Endothelial cell of umbilical vein (primary cell): ENCODE results near the gene ZBTB20. TPM values are rescaled to one million over a fixed set of nuclear protein-coding genes. Genes with fewer than 3 reads are reported as not detected.

ENCODE experiments used
- BruUV-seq: library from RNA; stranded (reverse); fragments of 400-500 nt; replicated peaks from 2 replicates; lab custom pipeline; 2021; lab: Mats Ljungman, UMichigan
- CTCF ChIA-PET: fragments of 300-600, 350-600 bp; sonication (Branson Sonifier 250); formaldehyde crosslinking; loops from one replicate; lab custom pipeline; 2021; ENCODE audit warnings: antibody characterized with exemption, inconsistent platforms; lab: Charles Lee
- POLR2A ChIA-PET: fragments of 300-600, 350-600 bp; sonication (Branson Sonifier 250); formaldehyde crosslinking; loops from one replicate; lab custom pipeline; 2021; ENCODE audit warnings: antibody characterized with exemption, inconsistent platforms; lab: Charles Lee
- DNase-seq: peaks from one replicate; pipeline ENCODE4 v3.0.0-alpha.2; 2011; ENCODE audit warnings: low read depth, low spot score
- FAIRE-seq: peaks from 2 replicates; lab custom pipeline; 2011; peaks lifted over from hg19 to GRCh38; lab: Jason Lieb, UNC
- H2AFZ ChIP-seq: 2 replicates; pipeline ENCODE4 v1.6.0; 2012; ENCODE audit warnings: low read depth, low read length, control low read depth, inconsistent platforms
- H3K27ac ChIP-seq: 2 replicates; pipeline ENCODE4 v1.5.1; 2011; ENCODE audit warnings: low read depth, mild to moderate bottlenecking, control low read depth, low read length, moderate library complexity; ENCODE audit not compliant: insufficient read depth
- H3K27me3 ChIP-seq, 2 experiments: 2 replicates each; pipeline versions ENCODE4 v1.6.0 to v1.6.1; 2011; ENCODE audit warnings: low read length in 2 of 2, mixed read lengths in 1 of 2; ENCODE audit not compliant: control insufficient read depth in 2 of 2, insufficient read depth in 2 of 2
- H3K36me3 ChIP-seq, 2 experiments: 2 replicates in 1 of 2; 3 replicates in 1 of 2; pipeline ENCODE4 v1.5.1; 2011; ENCODE audit warnings: low read length in 2 of 2, mild to moderate bottlenecking in 1 of 2, moderate library complexity in 1 of 2; ENCODE audit not compliant: control insufficient read depth in 2 of 2, insufficient read depth in 2 of 2; ENCODE audit errors: extremely low read depth in 1 of 2
- H3K4me1 ChIP-seq: 3 replicates; pipeline ENCODE4 v1.5.1; 2011; ENCODE audit warnings: mild to moderate bottlenecking, low read length; ENCODE audit not compliant: control insufficient read depth, insufficient read depth; ENCODE audit errors: extremely low read depth
- H3K4me2 ChIP-seq: 2 replicates; pipeline ENCODE4 v1.6.1; 2011; ENCODE audit warnings: low read length, control low read depth, mixed read lengths; ENCODE audit not compliant: insufficient read depth
- H3K4me3 ChIP-seq, 3 experiments: fragments of 200-600 bp in 1 of 3; sonication (generic), shearing (Covaris generic) in 1 of 3; replicated peaks in 1 of 3; 2 replicates each; pipeline ENCODE4 v1.5.1; 2011 to 2016; ENCODE audit warnings: control low read depth in 3 of 3, low read length in 3 of 3, mild to moderate bottlenecking in 2 of 3, inconsistent platforms in 1 of 3, low read depth in 1 of 3, moderate library complexity in 1 of 3; ENCODE audit not compliant: insufficient read depth in 1 of 3
- H3K79me2 ChIP-seq: 2 replicates; pipeline ENCODE4 v1.6.0; 2012; ENCODE audit warnings: low read length, inconsistent platforms; ENCODE audit not compliant: control insufficient read depth, insufficient read depth
- H3K9ac ChIP-seq: replicated peaks from 2 replicates; pipeline ENCODE3; 2011; ENCODE audit warnings: low read length, control low read depth; ENCODE audit not compliant: insufficient read depth; ENCODE audit errors: extremely low read depth
- H3K9me1 ChIP-seq: replicated peaks from 3 replicates; pipeline ENCODE4 v1.6.0; 2011; ENCODE audit warnings: mild to moderate bottlenecking, low read length; ENCODE audit not compliant: control insufficient read depth, insufficient read depth; ENCODE audit errors: extremely low read depth
- H3K9me3 ChIP-seq: replicated peaks from 2 replicates; pipeline ENCODE4 v1.5.1; 2012; ENCODE audit warnings: low read length, inconsistent platforms; ENCODE audit not compliant: control insufficient read depth, insufficient read depth
- H4K20me1 ChIP-seq: replicated peaks from 2 replicates; pipeline ENCODE3; 2011; ENCODE audit warnings: mild to moderate bottlenecking, low read length; ENCODE audit not compliant: control insufficient read depth, insufficient read depth; ENCODE audit errors: extremely low read depth
- CTCF ChIP-seq, 2 donors: IDR thresholded peaks; 1 replicate in 1 of 2; 2 replicates in 1 of 2; pipeline ENCODE4 v1.5.1; 2011; ENCODE audit warnings: low read length in 2 of 2, mild to moderate bottlenecking in 2 of 2, moderate library complexity in 2 of 2, control low read depth in 1 of 2, inconsistent platforms in 1 of 2, low read depth in 1 of 2; ENCODE audit not compliant: insufficient read depth in 1 of 2; ENCODE audit errors: extremely low read depth in 1 of 2
- EZH2 ChIP-seq: IDR thresholded peaks from 2 replicates; pipeline ENCODE4 v1.6.1; 2012; ENCODE audit warnings: borderline replicate concordance, low read depth, mild to moderate bottlenecking, moderate library complexity, low read length, inconsistent platforms; ENCODE audit not compliant: severe bottlenecking
- FOS ChIP-seq: IDR thresholded peaks from 2 replicates; pipeline ENCODE4 v1.6.1; 2011; ENCODE audit warnings: mild to moderate bottlenecking, low read length, moderate library complexity, borderline replicate concordance; ENCODE audit not compliant: insufficient read depth
- GATA2 ChIP-seq: IDR thresholded peaks from 2 replicates; pipeline ENCODE4 v1.7.0; 2011; ENCODE audit warnings: low read depth, mild to moderate bottlenecking, moderate library complexity, mixed read lengths, low read length; ENCODE audit not compliant: insufficient read length, insufficient read depth
- JUN ChIP-seq: IDR thresholded peaks from 2 replicates; pipeline ENCODE4 v1.6.1; 2011; ENCODE audit warnings: borderline replicate concordance, low read depth; ENCODE audit not compliant: insufficient read length, insufficient read depth
- MAX ChIP-seq: IDR thresholded peaks from 2 replicates; pipeline ENCODE4 v1.6.1; 2011; ENCODE audit not compliant: insufficient read depth, insufficient read length
- MYC ChIP-seq: IDR thresholded peaks from one replicate; pipeline ENCODE4 v1.6.1; 2011; ENCODE audit warnings: mild to moderate bottlenecking, low read depth, low read length
- POLR2A ChIP-seq: IDR thresholded peaks from 2 replicates; pipeline ENCODE4 v1.6.1; 2012; ENCODE audit warnings: low read depth, mild to moderate bottlenecking, control low read depth, low read length
- POLR2AphosphoS5 ChIP-seq: IDR thresholded peaks from 2 replicates; pipeline ENCODE4 v1.6.1; 2012; ENCODE audit warnings: low read depth, mild to moderate bottlenecking, control low read depth, low read length, moderate library complexity; ENCODE audit not compliant: insufficient read depth
- dilution Hi-C: fragments of 300-500 bp; cut with MboI; formaldehyde crosslinking; loops from one replicate; pipeline ENCODE4 v1.15.0; 2019; ENCODE audit warnings: low sequenced_read_pairs; ENCODE audit not compliant: extremely low pct_ligation_motif_present
- intact Hi-C: fragments of 100-400 bp; cut with micrococcal nuclease; formaldehyde crosslinking; loops from one replicate; pipeline ENCODE4 v1.10.0; 2022
- polyA plus RNA-seq, 4 experiments: library from polyadenylated mRNA; depleted of rRNA in 3 of 4; stranded (reverse) in 3 of 4; unstranded in 1 of 4; fragments of >200 nt; gene quantifications; 2 replicates each; pipeline versions ENCODE4 v1.2.1 to v1.2.3, GENCODE V29; 2011 to 2012; ENCODE audit warnings: missing spikeins in 1 of 4
- total RNA-seq: library from RNA; stranded (reverse); gene quantifications from 2 replicates; pipeline ENCODE4 v1.2.3, GENCODE V29; 2021

Gene ZBTB20
- total and polyA plus RNA-seq, 2 donors (not counting 3 experiments of a cell fraction or from before 2014, with no cell fraction given), result 2.1 to 20.5 TPM

- Histone ChIP-seq H3K4me2 (no peak overlapping the region), H3K9ac (no peak overlapping the region), H3K9me1 (no peaks in the 10 kb centered on the region), H3K4me3 (no peak overlapping the region), H4K20me1 (no peaks in the 10 kb centered on the region), H2AFZ (no peak overlapping the region), H3K27me3 (no peaks in the 10 kb centered on the region), H3K36me3 (no peaks in the 10 kb centered on the region), H3K9me3 (no peaks in the 10 kb centered on the region), H3K27ac (no peak overlapping the region), H3K79me2 (no peaks in the 10 kb centered on the region), H3K4me1 (peaks cover 12% of the 10 kb centered on the region)
- no peak for FAIRE-seq
- BruUV-seq, result no TSS peak
- ChIA-PET CTCF (no interaction called here), POLR2A (no interaction called here)
- no peak for DNase-seq
- TF ChIP-seq JUN, result no peak
- no peak for TF ChIP-seq EZH2
- no peak for TF ChIP-seq MYC
- TF ChIP-seq MAX, result no peak
- no peak for TF ChIP-seq POLR2A
- dilution Hi-C loops, result no loop called here
- intact Hi-C loops, result no loop called here
Observed at GRCh38 chr3:114496466-114496865, 650.6 kb downstream of the ZBTB20 start.

GRCh38 chr3:114496021-114496434 is 651.1 kb downstream of the ZBTB20 start:
- ChIA-PET CTCF (no interaction called here), POLR2A (no interaction called here)
- DNase-seq (no peak), FAIRE-seq (no peak)
- BruUV-seq, result no TSS peak
- peaks cover 12% of the 10 kb centered on the region for H3K4me1 ChIP-seq
- no peaks in the 10 kb centered on the region for H3K9me3 ChIP-seq
- dilution Hi-C loops (no loop called here), intact Hi-C loops (no loop called here)
- no peaks in the 10 kb centered on the region for H3K79me2 ChIP-seq
- H3K27me3 ChIP-seq, result no peaks in the 10 kb centered on the region
- TF ChIP-seq MAX (no peak), CTCF (IDR thresholded peaks at IDR 0.05; ENCODE audit: extremely low read depth in 1 of 2, insufficient read depth in 1 of 2, low read depth in 1 of 2, low read length in 2 of 2) (no peak), EZH2 (no peak), JUN (no peak), FOS (no peak), MYC (no peak), POLR2AphosphoS5 (no peak), POLR2A (no peak), GATA2 (no peak)
- H3K27ac ChIP-seq, result no peak overlapping the region
- no peaks in the 10 kb centered on the region for H4K20me1 ChIP-seq
- H3K9me1 ChIP-seq, result no peaks in the 10 kb centered on the region
- H3K36me3 ChIP-seq, result no peaks in the 10 kb centered on the region
- no peak overlapping the region for H2AFZ ChIP-seq
- no peak overlapping the region for H3K4me2 ChIP-seq
- no peak overlapping the region for H3K9ac ChIP-seq
- H3K4me3 ChIP-seq, result no peak overlapping the region
